HL-60 (cell line): Measurements from ENCODE around the gene TJP2.

Experiments
- CTCF ChIP-seq: IDR thresholded peaks from one replicate; pipeline ENCODE4 v1.5.1; 2011; ENCODE audit warnings: low read length, control low read depth, inconsistent platforms; ENCODE audit not compliant: insufficient read depth
- GABPA ChIP-seq: IDR thresholded peaks from 2 replicates; pipeline ENCODE4 v1.6.1; 2012; ENCODE audit warnings: low read depth
- POLR2AphosphoS5 ChIP-seq: IDR thresholded peaks from 2 replicates; pipeline ENCODE4 v1.6.1; 2012; ENCODE audit warnings: low read depth
- SPI1 ChIP-seq: IDR thresholded peaks from 2 replicates; pipeline ENCODE4 v1.6.1; 2012; ENCODE audit warnings: low read depth, mild to moderate bottlenecking, borderline replicate concordance
- TF ChIP-seq, protein P1 (sequence below): IDR thresholded peaks from 2 replicates; pipeline ENCODE4 v1.6.1; 2012; ENCODE audit warnings: low read depth; ENCODE audit not compliant: insufficient replicate concordance

GRCh38 chr9:69168709-69169217, 5.3 kb upstream of the TJP2 start:
- TF ChIP-seq CTCF = no peak
- TF ChIP-seq POLR2AphosphoS5 = no peak
- TF ChIP-seq GABPA = no peak
- TF ChIP-seq SPI1 = no peak
- TF ChIP-seq, protein P1, sequence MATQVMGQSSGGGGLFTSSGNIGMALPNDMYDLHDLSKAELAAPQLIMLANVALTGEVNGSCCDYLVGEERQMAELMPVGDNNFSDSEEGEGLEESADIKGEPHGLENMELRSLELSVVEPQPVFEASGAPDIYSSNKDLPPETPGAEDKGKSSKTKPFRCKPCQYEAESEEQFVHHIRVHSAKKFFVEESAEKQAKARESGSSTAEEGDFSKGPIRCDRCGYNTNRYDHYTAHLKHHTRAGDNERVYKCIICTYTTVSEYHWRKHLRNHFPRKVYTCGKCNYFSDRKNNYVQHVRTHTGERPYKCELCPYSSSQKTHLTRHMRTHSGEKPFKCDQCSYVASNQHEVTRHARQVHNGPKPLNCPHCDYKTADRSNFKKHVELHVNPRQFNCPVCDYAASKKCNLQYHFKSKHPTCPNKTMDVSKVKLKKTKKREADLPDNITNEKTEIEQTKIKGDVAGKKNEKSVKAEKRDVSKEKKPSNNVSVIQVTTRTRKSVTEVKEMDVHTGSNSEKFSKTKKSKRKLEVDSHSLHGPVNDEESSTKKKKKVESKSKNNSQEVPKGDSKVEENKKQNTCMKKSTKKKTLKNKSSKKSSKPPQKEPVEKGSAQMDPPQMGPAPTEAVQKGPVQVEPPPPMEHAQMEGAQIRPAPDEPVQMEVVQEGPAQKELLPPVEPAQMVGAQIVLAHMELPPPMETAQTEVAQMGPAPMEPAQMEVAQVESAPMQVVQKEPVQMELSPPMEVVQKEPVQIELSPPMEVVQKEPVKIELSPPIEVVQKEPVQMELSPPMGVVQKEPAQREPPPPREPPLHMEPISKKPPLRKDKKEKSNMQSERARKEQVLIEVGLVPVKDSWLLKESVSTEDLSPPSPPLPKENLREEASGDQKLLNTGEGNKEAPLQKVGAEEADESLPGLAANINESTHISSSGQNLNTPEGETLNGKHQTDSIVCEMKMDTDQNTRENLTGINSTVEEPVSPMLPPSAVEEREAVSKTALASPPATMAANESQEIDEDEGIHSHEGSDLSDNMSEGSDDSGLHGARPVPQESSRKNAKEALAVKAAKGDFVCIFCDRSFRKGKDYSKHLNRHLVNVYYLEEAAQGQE = no peak
